ENCODE data around the gene PFN4.

Gene PFN4

DNA sequence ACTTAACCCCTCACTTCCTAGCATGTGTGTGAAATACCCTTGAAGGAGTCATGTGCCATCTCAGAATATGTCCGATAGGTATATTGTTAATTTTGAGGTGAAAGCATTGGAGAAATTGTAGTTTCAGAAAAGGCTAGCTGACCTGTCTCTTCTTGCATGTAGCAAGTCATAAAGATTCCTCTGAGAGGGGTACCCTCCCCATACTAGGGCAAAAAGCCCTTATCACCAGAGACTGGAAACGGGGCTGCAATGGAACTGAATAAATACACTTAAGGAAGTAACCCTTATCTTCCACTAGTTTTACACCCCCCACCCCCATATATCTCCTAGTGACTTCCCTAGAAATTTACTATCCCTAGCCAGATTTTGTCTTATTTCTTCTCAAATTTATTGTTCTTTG is 45.3 kb downstream of the PFN4 start:
- DNase-seq (ENCODE audit: low spot score) = no peak

GRCh38 chr2:24077535-24077877 is 45.6 kb downstream of the PFN4 start:
- no peak for DNase-seq (ENCODE audit: low spot score)

DNA sequence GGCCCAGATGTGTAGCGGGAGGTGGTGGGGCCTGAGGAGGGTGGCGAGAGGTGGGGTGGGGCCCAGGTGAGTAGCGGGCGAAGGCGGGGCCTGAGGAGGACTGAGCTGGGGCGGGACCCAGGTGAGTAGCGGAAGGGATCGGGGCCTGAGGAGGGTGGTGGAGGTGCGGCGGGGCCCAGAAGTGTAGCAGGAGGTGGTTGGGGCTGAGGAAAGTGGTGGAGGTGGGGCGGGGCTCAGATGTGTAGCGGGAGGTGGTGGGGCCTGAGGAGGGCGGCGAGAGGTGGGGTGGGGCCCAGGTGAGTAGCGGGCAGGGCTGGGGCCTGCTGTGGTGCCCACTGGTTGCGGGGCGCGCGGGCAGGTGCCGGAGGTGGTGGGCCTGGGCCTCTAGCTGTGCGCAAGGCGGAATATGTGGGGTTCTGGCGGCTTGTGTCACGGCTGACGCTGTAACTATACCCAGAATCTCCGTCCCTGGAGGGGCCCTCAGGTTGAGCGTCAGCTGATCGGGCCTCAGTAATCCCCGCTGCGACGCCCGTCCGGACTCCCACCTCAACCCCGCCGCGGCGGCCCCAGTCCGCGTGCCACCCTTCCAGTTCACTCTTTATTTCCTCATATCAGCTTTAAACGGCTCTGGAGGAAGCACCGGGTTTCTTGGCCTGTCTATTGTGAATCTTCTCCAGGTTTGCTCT is 46.1 kb downstream of the PFN4 start:
- DNase-seq (ENCODE audit: low spot score) = peak; percentile 6

DNA sequence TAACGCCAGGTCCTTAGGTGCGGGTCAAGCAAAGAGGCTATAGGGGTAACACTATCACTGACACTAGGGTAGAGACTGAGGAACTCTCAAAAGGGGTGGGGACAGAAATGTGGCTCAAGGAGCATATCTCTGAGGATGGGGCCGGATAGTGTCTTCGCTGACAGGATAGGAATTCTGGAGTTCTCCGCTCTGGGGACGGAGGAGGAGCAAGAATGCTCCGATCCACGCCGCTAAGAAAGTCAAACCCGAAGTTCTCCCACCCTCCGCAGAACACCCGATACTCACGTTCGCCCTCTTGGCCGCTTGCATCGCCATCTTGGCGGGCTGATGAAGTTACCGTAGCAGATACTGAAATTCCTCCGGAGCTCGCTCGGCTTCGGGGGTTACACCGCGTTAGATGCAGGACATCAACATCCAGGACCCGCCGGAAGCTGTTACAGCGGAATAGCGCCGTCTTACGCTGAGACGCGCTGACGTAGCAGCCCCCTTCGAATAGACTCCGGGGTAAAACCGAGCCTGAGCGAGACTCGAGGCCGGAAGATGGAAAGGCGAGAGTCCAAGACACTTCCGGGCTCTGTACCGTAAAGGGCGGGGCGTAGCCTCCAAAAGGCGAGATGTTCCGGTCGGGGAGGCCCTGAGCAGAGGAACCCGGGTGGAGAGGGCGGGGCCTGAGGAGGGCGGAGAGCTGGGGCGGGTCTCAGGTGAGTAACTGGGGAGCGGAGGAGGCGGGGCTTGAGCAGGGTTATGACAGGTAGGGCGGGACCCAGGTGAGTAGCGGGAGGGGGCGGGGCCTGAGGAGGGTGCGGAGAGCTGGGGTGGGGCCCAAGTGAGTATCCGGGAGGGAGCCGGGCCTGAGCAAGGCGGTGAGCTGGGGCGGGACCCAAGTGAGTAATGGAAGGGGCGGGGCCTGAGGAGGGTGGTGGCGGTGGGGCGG is 47.0 kb downstream of the PFN4 start, which contains the start of gene SF3B6:
SF3B6 (minus strand) TSS at position 412 of the 934 bp plus-strand sequence; CDS start at position 315, 97 bp downstream.
- peak; percentile 95 for DNase-seq (ENCODE audit: low spot score)

DNA sequence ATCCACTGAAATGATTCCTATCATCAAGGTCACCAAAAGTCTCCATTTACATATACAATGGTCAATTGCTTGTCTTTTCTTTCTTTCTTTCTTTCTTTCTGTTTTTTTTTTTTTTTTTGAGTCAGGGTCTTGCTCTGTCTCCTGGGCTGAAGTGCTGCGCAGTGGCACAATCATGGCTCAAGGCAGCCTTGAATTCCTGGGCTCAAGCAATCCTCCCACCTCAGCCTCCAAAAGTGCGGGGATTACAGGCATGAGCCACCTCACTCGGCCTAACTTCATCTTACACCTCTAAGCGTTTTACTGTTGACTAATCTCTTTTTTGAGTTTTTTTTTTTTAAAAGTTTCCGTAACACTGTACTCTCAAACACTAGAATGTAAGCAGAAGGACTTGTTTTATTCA is 47.9 kb downstream of the PFN4 start:
- DNase-seq (ENCODE audit: low spot score) = no peak

DNA sequence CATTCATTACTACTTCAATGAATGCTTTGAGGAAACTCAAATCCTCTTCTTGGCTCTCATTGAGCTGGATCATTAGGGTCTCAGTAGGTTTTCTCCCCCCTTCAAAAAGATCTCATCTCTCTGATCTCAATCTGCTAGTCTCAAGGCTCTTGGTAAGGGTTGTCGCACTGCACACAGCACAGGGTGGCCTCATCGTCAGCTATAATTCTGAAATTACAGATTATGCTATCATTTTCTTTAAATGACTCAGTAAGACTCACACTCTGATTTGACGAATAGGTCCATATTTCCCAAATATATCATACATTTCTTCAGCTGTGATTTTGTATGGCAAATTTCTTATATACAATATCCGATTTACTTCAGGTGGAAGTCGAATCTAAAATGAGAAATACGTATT is 49.3 kb downstream of the PFN4 start:
- DNase-seq (ENCODE audit: low spot score) = no peak

GRCh38 chr2:24072259-24072658 is 50.9 kb downstream of the PFN4 start:
- DNase-seq (ENCODE audit: low spot score) = no peak

- DNase-seq (ENCODE audit: low spot score) = no peak
These were observed 57.8 kb downstream of the PFN4 start for GRCh38 chr2:24065341-24065740.
